Measurements from ENCODE around the gene CCNI2. TPM values are rescaled to one million over a fixed set of nuclear protein-coding genes. Genes with fewer than 3 reads are reported as not detected.

The CCNI2 gene
- total and polyA plus RNA-seq, 11 donors: 0.11 to 0.50 (median 0.20) TPM; not detected in 8

DNA sequence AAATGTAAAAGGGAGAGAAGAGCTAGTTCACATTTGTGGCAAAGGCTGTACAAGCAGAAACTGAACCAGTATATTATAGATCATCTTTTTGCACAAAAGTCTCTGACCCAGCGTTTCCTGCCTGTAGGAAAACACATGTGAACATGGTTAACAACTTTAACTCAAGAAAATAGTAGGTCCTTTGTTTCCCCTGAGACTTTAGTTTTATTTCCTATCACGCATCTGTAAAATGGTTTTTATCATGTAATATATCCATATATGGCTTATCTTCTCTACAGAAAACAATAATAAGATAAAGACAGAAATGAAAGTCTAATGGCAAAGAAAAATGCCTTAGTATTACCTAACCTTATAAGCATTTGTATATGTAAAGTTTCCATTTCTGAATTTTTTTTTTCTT lies 12.5 kb upstream of the CCNI2 start:
- H3K4me3 ChIP-seq: no peak overlapping the region
- no peak overlapping the region for H3K27ac ChIP-seq
- no peaks in the 10 kb centered on the region for H3K27me3 ChIP-seq
- TF ChIP-seq, protein P1, sequence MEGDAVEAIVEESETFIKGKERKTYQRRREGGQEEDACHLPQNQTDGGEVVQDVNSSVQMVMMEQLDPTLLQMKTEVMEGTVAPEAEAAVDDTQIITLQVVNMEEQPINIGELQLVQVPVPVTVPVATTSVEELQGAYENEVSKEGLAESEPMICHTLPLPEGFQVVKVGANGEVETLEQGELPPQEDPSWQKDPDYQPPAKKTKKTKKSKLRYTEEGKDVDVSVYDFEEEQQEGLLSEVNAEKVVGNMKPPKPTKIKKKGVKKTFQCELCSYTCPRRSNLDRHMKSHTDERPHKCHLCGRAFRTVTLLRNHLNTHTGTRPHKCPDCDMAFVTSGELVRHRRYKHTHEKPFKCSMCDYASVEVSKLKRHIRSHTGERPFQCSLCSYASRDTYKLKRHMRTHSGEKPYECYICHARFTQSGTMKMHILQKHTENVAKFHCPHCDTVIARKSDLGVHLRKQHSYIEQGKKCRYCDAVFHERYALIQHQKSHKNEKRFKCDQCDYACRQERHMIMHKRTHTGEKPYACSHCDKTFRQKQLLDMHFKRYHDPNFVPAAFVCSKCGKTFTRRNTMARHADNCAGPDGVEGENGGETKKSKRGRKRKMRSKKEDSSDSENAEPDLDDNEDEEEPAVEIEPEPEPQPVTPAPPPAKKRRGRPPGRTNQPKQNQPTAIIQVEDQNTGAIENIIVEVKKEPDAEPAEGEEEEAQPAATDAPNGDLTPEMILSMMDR (IDR thresholded peaks at IDR 0.05): no peak
- TF ChIP-seq POLR2A (IDR thresholded peaks at IDR 0.05): no peak
- H3K4me1 ChIP-seq: peaks cover 0 to 20% (median 9%) of the 10 kb centered on the region in 12 donors
- H3K9me3 ChIP-seq: no peaks in the 10 kb centered on the region
- intact Hi-C loops (cut with DNase I): loop anchor here in 1 of 10 donors (5.0 kb wide), 1 partner anchor 43 kb away; the partner anchor contains the start of gene SEPTIN8
- no peak for DNase-seq
- WGBS, 4 donors: 64 to 82% (median 74%) methylated on average over 2 of the region's 2 CpGs
- peaks cover 0 to 29% (median 6%) of the 10 kb centered on the region in 9 donors for H3K36me3 ChIP-seq
- no peak for ATAC-seq

DNA sequence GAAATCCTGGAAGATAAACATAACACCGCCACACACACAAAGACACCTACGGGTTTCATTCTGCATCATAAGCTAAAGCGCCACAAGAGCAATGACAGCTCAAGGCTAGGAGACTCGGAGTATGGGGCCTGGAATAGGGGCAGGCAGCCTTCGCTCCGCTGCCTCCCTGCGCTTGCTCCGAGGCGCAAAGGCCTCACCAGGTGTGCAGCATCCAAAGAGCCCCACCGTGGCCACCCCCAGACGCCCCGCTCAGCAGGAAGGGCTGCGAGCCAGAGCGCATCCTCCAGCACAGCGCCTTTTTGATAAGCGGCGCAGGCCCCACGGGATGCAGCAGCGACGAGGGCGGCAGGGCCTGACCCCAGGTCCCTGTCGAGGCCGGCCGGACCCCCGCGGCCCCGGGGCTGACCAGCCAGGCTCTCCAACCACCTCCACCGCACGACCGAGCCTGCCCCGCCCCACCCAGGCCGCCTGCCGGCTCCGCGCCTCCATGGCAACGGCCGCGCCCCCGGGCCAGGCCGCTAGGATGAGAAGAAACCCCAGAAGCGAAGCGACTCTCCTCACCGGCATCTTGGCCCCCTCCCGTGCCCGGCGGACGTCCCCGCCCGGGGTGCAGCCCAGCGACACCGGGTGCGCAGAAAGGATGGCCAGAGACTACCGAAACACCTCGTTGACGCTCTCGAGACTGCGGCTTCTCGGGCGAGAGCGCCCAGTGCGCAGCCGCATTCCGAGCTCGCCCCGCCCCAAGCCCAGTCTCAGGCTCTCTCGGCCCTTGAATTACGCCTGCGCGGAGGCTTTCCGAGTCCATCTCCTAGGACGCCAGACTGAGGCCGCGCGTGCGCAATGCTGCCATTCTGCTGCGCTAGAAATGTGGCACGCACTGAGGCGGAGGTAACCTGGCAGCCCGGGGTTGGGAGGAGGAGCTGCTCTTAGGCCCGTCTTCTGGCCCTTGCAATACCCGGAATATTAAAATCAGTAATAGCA lies 10.1 kb upstream of the CCNI2 start, which contains the start of gene KIF3A:
Gene KIF3A, minus strand, starts transcription at position 694 of the 981 bp plus-strand sequence. Its CDS starts 127 bp downstream, at position 567.
- H3K36me3 ChIP-seq: peaks cover 0 to 20% (median 6%) of the 10 kb centered on the region in 9 donors
- DNase-seq (peak; percentile 93 to 99 (median 98)), ATAC-seq (peak; percentile 97 to 100 (median 100))
- peaks cover 0 to 5% (median 0%) of the 10 kb centered on the region in 9 donors for H3K27me3 ChIP-seq
- H3K27ac ChIP-seq: peak within 1 kb of the TSS in 10 of 12 donors; percentile 36 to 85 (median 63)
- WGBS, 4 donors: 1 to 2% (median 2%) methylated on average over 38 to 81 of the region's 81 CpGs
- H3K9me3 ChIP-seq: no peaks in the 10 kb centered on the region
- TF ChIP-seq, protein P1 (IDR thresholded peaks at IDR 0.05): peak in 3 of 12 donors; percentile 15 to 32 (median 21)
- peak in 1 of 2 donors; percentile 63 for TF ChIP-seq POLR2A (IDR thresholded peaks at IDR 0.05)
- peak within 1 kb of the TSS; percentile 58 to 97 (median 84) for H3K4me3 ChIP-seq
- intact Hi-C loops (cut with DNase I): loop anchor here in 1 of 10 donors (5.0 kb wide), 1 partner anchor 40 kb away; the partner anchor contains the start of gene SEPTIN8
- H3K4me1 ChIP-seq: peaks cover 0 to 20% (median 9%) of the 10 kb centered on the region in 12 donors

DNA sequence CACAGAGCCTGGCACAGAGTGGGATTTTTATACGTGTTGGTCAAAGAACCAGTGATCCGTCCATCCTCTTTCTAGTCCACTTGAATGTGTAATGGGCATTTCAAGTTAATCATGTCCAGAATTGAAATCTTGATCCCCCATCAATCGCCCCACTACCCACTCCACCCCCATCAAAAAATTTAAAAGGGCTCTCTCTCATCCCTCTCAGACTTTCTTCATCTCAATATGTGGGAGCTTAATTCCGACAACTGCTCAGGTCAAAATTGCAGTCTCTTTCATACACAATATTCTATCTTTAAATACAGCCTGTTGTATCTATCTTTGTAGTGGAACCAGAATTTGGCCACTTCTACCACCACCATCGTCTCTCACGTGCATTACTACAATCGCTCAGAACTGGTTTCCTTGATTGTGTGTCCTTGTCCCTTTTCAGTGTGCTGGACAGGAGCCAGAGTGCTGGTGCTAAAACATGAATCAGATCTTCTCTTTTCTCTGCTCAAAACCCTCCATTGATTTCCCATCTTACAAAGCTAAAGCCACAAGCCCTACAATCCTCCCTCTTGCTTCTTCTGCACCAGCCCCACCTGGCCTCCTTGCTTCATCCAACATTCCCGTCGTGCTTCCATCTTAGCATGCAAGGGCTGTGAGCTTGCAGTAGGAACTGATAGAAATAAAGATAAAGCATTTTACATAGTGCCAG lies 9.1 kb upstream of the CCNI2 start:
- DNase-seq: no peak
- Histone ChIP-seq H3K36me3 (peaks cover 0 to 10% (median 6%) of the 10 kb centered on the region in 9 donors), H3K27ac (peak overlapping the region in 1 of 12 donors; percentile 63), H3K27me3 (peaks cover 0 to 14% (median 0%) of the 10 kb centered on the region in 9 donors), H3K9me3 (no peaks in the 10 kb centered on the region), H3K4me3 (peak overlapping the region in 10 of 12 donors; percentile 58 to 97 (median 84)), H3K4me1 (peaks cover 0 to 20% (median 9%) of the 10 kb centered on the region in 12 donors)
- TF ChIP-seq, protein P1 (IDR thresholded peaks at IDR 0.05): no peak
- TF ChIP-seq POLR2A (IDR thresholded peaks at IDR 0.05): no peak
- ATAC-seq: no peak
- 63 to 67% (median 63%) methylated on average over 9 of the region's 9 CpGs for WGBS, 4 donors
- intact Hi-C loops (cut with DNase I): loop anchor here in 1 of 10 donors (5.0 kb wide), 1 partner anchor 39 kb away; the partner anchor contains the start of gene SEPTIN8
